Activated T-cell treated with anti-CD3 and anti-CD28 coated beads, Interleukin-2, amount 50 U/mL, for 72 hours (primary cell): Measurements from ENCODE around the gene SOWAHA. TPM values are rescaled to one million over a fixed set of nuclear protein-coding genes. Genes with fewer than 3 reads are reported as not detected.

Experiments used
- ATAC-seq, 2 donors: fragments of 150-1000 bp; cut with Tn5 transposase; replicated peaks in 1 of 2; 2 replicates each; pipeline ENCODE4 v1.10.0; 2021; ENCODE audit warnings: moderate library complexity in 2 of 2, mild to moderate bottlenecking in 1 of 2
- DNase-seq, 2 donors: peaks; one replicate each; pipeline ENCODE4 v3.0.0; 2021 to 2022; ENCODE audit warnings: mixed read lengths in 1 of 2
- H3K27ac Mint-ChIP-seq: one replicate; pipeline ENCODE4 v1.8.0; 2022; ENCODE audit warnings: mild to moderate bottlenecking, moderate library complexity, mixed read lengths
- H3K27me3 Mint-ChIP-seq: one replicate; pipeline ENCODE4 v1.8.0; 2022; ENCODE audit warnings: low read depth, mixed read lengths
- H3K36me3 Mint-ChIP-seq, 2 donors: one replicate each; pipeline ENCODE4 v1.8.0; 2022; ENCODE audit warnings: mixed read lengths in 2 of 2, mild to moderate bottlenecking in 1 of 2; ENCODE audit not compliant: insufficient read depth in 2 of 2
- H3K4me1 Mint-ChIP-seq: one replicate; pipeline ENCODE4 v1.8.0; 2022; ENCODE audit warnings: low read depth, mixed read lengths
- H3K4me3 Mint-ChIP-seq, 2 donors: one replicate each; pipeline ENCODE4 v1.8.0; 2022; ENCODE audit warnings: mild to moderate bottlenecking in 2 of 2, mixed read lengths in 2 of 2, moderate library complexity in 2 of 2
- H3K9me3 Mint-ChIP-seq, 2 donors: one replicate each; pipeline ENCODE4 v1.8.0; 2022; ENCODE audit warnings: mixed read lengths in 2 of 2
- total RNA-seq, 2 donors: library from RNA; stranded (reverse); gene quantifications; one replicate each; pipeline ENCODE4 v1.2.3, GENCODE V29; 2022

Gene SOWAHA
- total RNA-seq, 2 donors from 2014 or later, result not detected

GRCh38 chr5:132816554-132816953 lies 3.5 kb downstream of the SOWAHA start:
- Mint-ChIP-seq H3K27me3 (peaks cover 50% of the 10 kb centered on the region), H3K36me3 (peaks cover 0 to 1% of the 10 kb centered on the region in 2 donors), H3K9me3 (no peaks in the 10 kb centered on the region), H3K27ac (no peak overlapping the region), H3K4me3 (no peak overlapping the region), H3K4me1 (peaks cover 24% of the 10 kb centered on the region)
- no peak for ATAC-seq
- DNase-seq, result no peak

GRCh38 chr5:132817011-132817410 lies 3.9 kb downstream of the SOWAHA start:
- Mint-ChIP-seq H3K27me3 (peaks cover 50% of the 10 kb centered on the region), H3K4me1 (peaks cover 24% of the 10 kb centered on the region), H3K9me3 (no peaks in the 10 kb centered on the region), H3K27ac (no peak overlapping the region), H3K4me3 (no peak overlapping the region), H3K36me3 (peaks cover 0 to 1% of the 10 kb centered on the region in 2 donors)
- no peak for DNase-seq
- ATAC-seq, result no peak

GRCh38 chr5:132819468-132819867 lies 6.4 kb downstream of the SOWAHA start:
- ATAC-seq (peak in 1 of 2 donors; percentile 8), DNase-seq (no peak)
- Mint-ChIP-seq H3K36me3 (peaks cover 0 to 1% of the 10 kb centered on the region in 2 donors), H3K4me1 (peaks cover 13% of the 10 kb centered on the region), H3K9me3 (no peaks in the 10 kb centered on the region), H3K4me3 (peak overlapping the region; percentile 54 to 83), H3K27ac (no peak overlapping the region), H3K27me3 (peaks cover 53% of the 10 kb centered on the region)

- no peaks in the 10 kb centered on the region for H3K9me3 Mint-ChIP-seq
- peak overlapping the region in 1 of 2 donors; percentile 59 for H3K4me3 Mint-ChIP-seq
- H3K36me3 Mint-ChIP-seq, result no peaks in the 10 kb centered on the region
- peaks cover 57% of the 10 kb centered on the region for H3K27me3 Mint-ChIP-seq
- ATAC-seq (peak; percentile 89 to 93), DNase-seq (peak; percentile 90 to 91)
- H3K4me1 Mint-ChIP-seq, result peaks cover 13% of the 10 kb centered on the region
- H3K27ac Mint-ChIP-seq, result no peak overlapping the region
These were observed 7.2 kb downstream of the SOWAHA start for GRCh38 chr5:132820162-132820754.

GRCh38 chr5:132821350-132821749 lies 8.2 kb downstream of the SOWAHA start:
- ATAC-seq (no peak), DNase-seq (no peak)
- Mint-ChIP-seq H3K36me3 (no peaks in the 10 kb centered on the region), H3K27ac (no peak overlapping the region), H3K9me3 (no peaks in the 10 kb centered on the region), H3K4me1 (peaks cover 13% of the 10 kb centered on the region), H3K27me3 (peaks cover 61% of the 10 kb centered on the region), H3K4me3 (no peak overlapping the region)

GRCh38 chr5:132821791-132822190 lies 8.7 kb downstream of the SOWAHA start:
- Mint-ChIP-seq H3K4me1 (peaks cover 13% of the 10 kb centered on the region), H3K36me3 (no peaks in the 10 kb centered on the region), H3K27ac (no peak overlapping the region), H3K4me3 (no peak overlapping the region), H3K9me3 (no peaks in the 10 kb centered on the region), H3K27me3 (peaks cover 65% of the 10 kb centered on the region)
- no peak for ATAC-seq
- no peak for DNase-seq

GRCh38 chr5:132822650-132823480 lies 9.8 kb downstream of the SOWAHA start:
- Mint-ChIP-seq H3K4me1 (peaks cover 13% of the 10 kb centered on the region), H3K36me3 (no peaks in the 10 kb centered on the region), H3K27me3 (peaks cover 74% of the 10 kb centered on the region), H3K4me3 (peak overlapping the region; percentile 67 to 71), H3K9me3 (no peaks in the 10 kb centered on the region), H3K27ac (no peak overlapping the region)
- DNase-seq (peak in 1 of 2 donors; percentile 24), ATAC-seq (peak in 1 of 2 donors; percentile 8)

GRCh38 chr5:132823481-132824050 lies 10.5 kb downstream of the SOWAHA start:
- no peaks in the 10 kb centered on the region for H3K36me3 Mint-ChIP-seq
- no peak overlapping the region for H3K27ac Mint-ChIP-seq
- DNase-seq, result no peak
- H3K4me3 Mint-ChIP-seq, result peak overlapping the region; percentile 67 to 71
- H3K9me3 Mint-ChIP-seq, result no peaks in the 10 kb centered on the region
- no peak for ATAC-seq
- peaks cover 74% of the 10 kb centered on the region for H3K27me3 Mint-ChIP-seq
- peaks cover 13% of the 10 kb centered on the region for H3K4me1 Mint-ChIP-seq

- Mint-ChIP-seq H3K9me3 (no peaks in the 10 kb centered on the region), H3K27me3 (peaks cover 74% of the 10 kb centered on the region), H3K4me1 (peaks cover 14% of the 10 kb centered on the region), H3K36me3 (no peaks in the 10 kb centered on the region), H3K4me3 (peak overlapping the region; percentile 36 to 46), H3K27ac (no peak overlapping the region)
- ATAC-seq (no peak), DNase-seq (no peak)
These were observed 11.3 kb downstream of the SOWAHA start for GRCh38 chr5:132824426-132824825.

- no peaks in the 10 kb centered on the region for H3K36me3 Mint-ChIP-seq
- H3K9me3 Mint-ChIP-seq, result no peaks in the 10 kb centered on the region
- H3K27ac Mint-ChIP-seq, result no peak overlapping the region
- ATAC-seq (peak; percentile 16 to 17), DNase-seq (peak in 1 of 2 donors; percentile 28)
- H3K4me1 Mint-ChIP-seq, result peaks cover 12% of the 10 kb centered on the region
- peak overlapping the region; percentile 36 to 59 for H3K4me3 Mint-ChIP-seq
- H3K27me3 Mint-ChIP-seq, result peaks cover 71% of the 10 kb centered on the region
These were observed 12.1 kb downstream of the SOWAHA start for GRCh38 chr5:132825033-132825833.

GRCh38 chr5:132825834-132826391 lies 12.8 kb downstream of the SOWAHA start:
- Mint-ChIP-seq H3K27me3 (peaks cover 67% of the 10 kb centered on the region), H3K9me3 (no peaks in the 10 kb centered on the region), H3K4me1 (peaks cover 9% of the 10 kb centered on the region), H3K27ac (no peak overlapping the region), H3K36me3 (no peaks in the 10 kb centered on the region), H3K4me3 (peak overlapping the region; percentile 59 to 68)
- ATAC-seq (peak; percentile 47 to 54), DNase-seq (peak; percentile 41 to 49)

GRCh38 chr5:132826424-132827082 lies 13.5 kb downstream of the SOWAHA start:
- Mint-ChIP-seq H3K27ac (no peak overlapping the region), H3K27me3 (peaks cover 73% of the 10 kb centered on the region), H3K9me3 (no peaks in the 10 kb centered on the region), H3K36me3 (no peaks in the 10 kb centered on the region), H3K4me1 (peaks cover 9% of the 10 kb centered on the region), H3K4me3 (peak overlapping the region; percentile 59 to 68)
- no peak for ATAC-seq
- DNase-seq, result no peak
